ENCODE data around the gene ACVR1B.

DNA sequence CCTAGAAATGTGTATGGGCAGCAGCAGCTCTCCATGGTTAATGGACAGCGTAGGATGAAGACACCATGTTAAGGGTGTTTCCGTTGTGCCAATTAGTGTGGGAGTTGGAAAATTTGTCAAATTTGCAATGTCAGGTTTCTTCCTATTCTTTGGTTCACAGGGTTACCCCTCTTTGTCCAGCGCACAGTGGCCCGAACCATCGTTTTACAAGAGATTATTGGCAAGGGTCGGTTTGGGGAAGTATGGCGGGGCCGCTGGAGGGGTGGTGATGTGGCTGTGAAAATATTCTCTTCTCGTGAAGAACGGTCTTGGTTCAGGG, 29.3 kb downstream of the ACVR1B start:
- TF ChIP-seq EZH2phosphoT487 (IDR thresholded peaks at IDR 0.05; ENCODE audit: unreplicated experiment) = no peak
- TF ChIP-seq, protein P1, sequence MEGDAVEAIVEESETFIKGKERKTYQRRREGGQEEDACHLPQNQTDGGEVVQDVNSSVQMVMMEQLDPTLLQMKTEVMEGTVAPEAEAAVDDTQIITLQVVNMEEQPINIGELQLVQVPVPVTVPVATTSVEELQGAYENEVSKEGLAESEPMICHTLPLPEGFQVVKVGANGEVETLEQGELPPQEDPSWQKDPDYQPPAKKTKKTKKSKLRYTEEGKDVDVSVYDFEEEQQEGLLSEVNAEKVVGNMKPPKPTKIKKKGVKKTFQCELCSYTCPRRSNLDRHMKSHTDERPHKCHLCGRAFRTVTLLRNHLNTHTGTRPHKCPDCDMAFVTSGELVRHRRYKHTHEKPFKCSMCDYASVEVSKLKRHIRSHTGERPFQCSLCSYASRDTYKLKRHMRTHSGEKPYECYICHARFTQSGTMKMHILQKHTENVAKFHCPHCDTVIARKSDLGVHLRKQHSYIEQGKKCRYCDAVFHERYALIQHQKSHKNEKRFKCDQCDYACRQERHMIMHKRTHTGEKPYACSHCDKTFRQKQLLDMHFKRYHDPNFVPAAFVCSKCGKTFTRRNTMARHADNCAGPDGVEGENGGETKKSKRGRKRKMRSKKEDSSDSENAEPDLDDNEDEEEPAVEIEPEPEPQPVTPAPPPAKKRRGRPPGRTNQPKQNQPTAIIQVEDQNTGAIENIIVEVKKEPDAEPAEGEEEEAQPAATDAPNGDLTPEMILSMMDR (conservative IDR thresholded peaks at IDR 0.05; ENCODE audit: low read depth in 2 of 2) = no peak

All from GM23338 (cell line).